ENCODE results near the gene TRMT61A.

TRMT61A gene

GRCh38 chr14:103563226-103563620, 34.2 kb downstream of the TRMT61A start:
- no peak for DNase-seq
- Mint-ChIP-seq H3K4me1 (ENCODE audit: low read depth) (peaks cover 65% of the 10 kb centered on the region), H3K27ac (peak overlapping the region; percentile 88), H3K4me3 (peak overlapping the region; percentile 95), H3K27me3 (no peaks in the 10 kb centered on the region), H3K9me3 (no peaks in the 10 kb centered on the region), H3K36me3 (ENCODE audit: low read depth) (peaks cover 60% of the 10 kb centered on the region)

- peaks cover 53% of the 10 kb centered on the region for H3K36me3 Mint-ChIP-seq (ENCODE audit: low read depth)
- peak overlapping the region; percentile 95 for H3K4me3 Mint-ChIP-seq
- H3K27ac Mint-ChIP-seq, result peak overlapping the region; percentile 52
- DNase-seq, result no peak
- H3K4me1 Mint-ChIP-seq (ENCODE audit: low read depth), result peaks cover 58% of the 10 kb centered on the region
- no peaks in the 10 kb centered on the region for H3K27me3 Mint-ChIP-seq
- H3K9me3 Mint-ChIP-seq, result no peaks in the 10 kb centered on the region
Observed at GRCh38 chr14:103563844-103564505, 35.0 kb downstream of the TRMT61A start.

GRCh38 chr14:103568952-103569351, 40.0 kb downstream of the TRMT61A start:
- Mint-ChIP-seq H3K27ac (no peak overlapping the region), H3K4me1 (ENCODE audit: low read depth) (peaks cover 24% of the 10 kb centered on the region), H3K4me3 (no peak overlapping the region), H3K27me3 (no peaks in the 10 kb centered on the region), H3K36me3 (ENCODE audit: low read depth) (peaks cover 35% of the 10 kb centered on the region), H3K9me3 (no peaks in the 10 kb centered on the region)
- no peak for DNase-seq

GRCh38 chr14:103569408-103569807, 40.4 kb downstream of the TRMT61A start:
- DNase-seq, result no peak
- Mint-ChIP-seq H3K27me3 (no peaks in the 10 kb centered on the region), H3K9me3 (no peaks in the 10 kb centered on the region), H3K4me1 (ENCODE audit: low read depth) (peaks cover 20% of the 10 kb centered on the region), H3K4me3 (no peak overlapping the region), H3K27ac (no peak overlapping the region), H3K36me3 (ENCODE audit: low read depth) (peaks cover 37% of the 10 kb centered on the region)

- Mint-ChIP-seq H3K36me3 (ENCODE audit: low read depth) (peaks cover 60% of the 10 kb centered on the region), H3K27ac (no peak overlapping the region), H3K27me3 (no peaks in the 10 kb centered on the region), H3K9me3 (no peaks in the 10 kb centered on the region), H3K4me1 (ENCODE audit: low read depth) (peaks cover 2% of the 10 kb centered on the region), H3K4me3 (no peak overlapping the region)
- no peak for DNase-seq
Observed at GRCh38 chr14:103574104-103574503, 45.1 kb downstream of the TRMT61A start.

- Mint-ChIP-seq H3K4me1 (ENCODE audit: low read depth) (no peaks in the 10 kb centered on the region), H3K27ac (no peak overlapping the region)
Observed at GRCh38 chr14:103574707-103575285, 45.8 kb downstream of the TRMT61A start.

GRCh38 chr14:103576371-103577024, 47.5 kb downstream of the TRMT61A start:
- Mint-ChIP-seq H3K36me3 (ENCODE audit: low read depth) (peaks cover 64% of the 10 kb centered on the region), H3K4me3 (no peak overlapping the region), H3K4me1 (ENCODE audit: low read depth) (no peaks in the 10 kb centered on the region), H3K9me3 (no peaks in the 10 kb centered on the region), H3K27ac (no peak overlapping the region), H3K27me3 (no peaks in the 10 kb centered on the region)
- no peak for DNase-seq

More at GRCh38 chr14:103574707-103575285, 45.8 kb downstream of the TRMT61A start:
- no peaks in the 10 kb centered on the region for H3K9me3 Mint-ChIP-seq
- DNase-seq, result no peak
- H3K36me3 Mint-ChIP-seq (ENCODE audit: low read depth), result peaks cover 58% of the 10 kb centered on the region
- H3K4me3 Mint-ChIP-seq, result no peak overlapping the region
- no peaks in the 10 kb centered on the region for H3K27me3 Mint-ChIP-seq

GRCh38 chr14:103578401-103579075, 49.5 kb downstream of the TRMT61A start:
- H3K36me3 Mint-ChIP-seq (ENCODE audit: low read depth), result peaks cover 62% of the 10 kb centered on the region
- H3K9me3 Mint-ChIP-seq, result no peaks in the 10 kb centered on the region
- H3K27me3 Mint-ChIP-seq, result no peaks in the 10 kb centered on the region
- no peak for DNase-seq
- no peak overlapping the region for H3K4me3 Mint-ChIP-seq
- no peaks in the 10 kb centered on the region for H3K4me1 Mint-ChIP-seq (ENCODE audit: low read depth)
- H3K27ac Mint-ChIP-seq, result no peak overlapping the region

GRCh38 chr14:103581206-103581605, 52.2 kb downstream of the TRMT61A start:
- peaks cover 54% of the 10 kb centered on the region for H3K36me3 Mint-ChIP-seq (ENCODE audit: low read depth)
- no peak overlapping the region for H3K4me3 Mint-ChIP-seq
- H3K27ac Mint-ChIP-seq, result no peak overlapping the region
- H3K27me3 Mint-ChIP-seq, result no peaks in the 10 kb centered on the region
- DNase-seq, result no peak
- no peaks in the 10 kb centered on the region for H3K4me1 Mint-ChIP-seq (ENCODE audit: low read depth)
- no peaks in the 10 kb centered on the region for H3K9me3 Mint-ChIP-seq

- no peak for DNase-seq
- H3K4me3 Mint-ChIP-seq, result no peak overlapping the region
- no peaks in the 10 kb centered on the region for H3K9me3 Mint-ChIP-seq
- H3K27me3 Mint-ChIP-seq, result no peaks in the 10 kb centered on the region
- no peaks in the 10 kb centered on the region for H3K4me1 Mint-ChIP-seq (ENCODE audit: low read depth)
- no peak overlapping the region for H3K27ac Mint-ChIP-seq
- peaks cover 49% of the 10 kb centered on the region for H3K36me3 Mint-ChIP-seq (ENCODE audit: low read depth)
Observed at GRCh38 chr14:103581954-103582703, 53.1 kb downstream of the TRMT61A start.

GRCh38 chr14:103584326-103584915, 55.4 kb downstream of the TRMT61A start:
- Mint-ChIP-seq H3K36me3 (ENCODE audit: low read depth) (peaks cover 44% of the 10 kb centered on the region), H3K27ac (no peak overlapping the region), H3K4me1 (ENCODE audit: low read depth) (no peaks in the 10 kb centered on the region)

More at GRCh38 chr14:103584326-103584915, 55.4 kb downstream of the TRMT61A start:
- Mint-ChIP-seq H3K27me3 (no peaks in the 10 kb centered on the region), H3K9me3 (no peaks in the 10 kb centered on the region), H3K4me3 (no peak overlapping the region)
- DNase-seq, result no peak
